ENCODE data around the gene ATP8B2.
"Not testable (repeated sequence)": the region's sequence is repeated elsewhere in the genome, so short reads cannot be mapped to it uniquely, and the experiment has no call there.

Gene ATP8B2

DNA sequence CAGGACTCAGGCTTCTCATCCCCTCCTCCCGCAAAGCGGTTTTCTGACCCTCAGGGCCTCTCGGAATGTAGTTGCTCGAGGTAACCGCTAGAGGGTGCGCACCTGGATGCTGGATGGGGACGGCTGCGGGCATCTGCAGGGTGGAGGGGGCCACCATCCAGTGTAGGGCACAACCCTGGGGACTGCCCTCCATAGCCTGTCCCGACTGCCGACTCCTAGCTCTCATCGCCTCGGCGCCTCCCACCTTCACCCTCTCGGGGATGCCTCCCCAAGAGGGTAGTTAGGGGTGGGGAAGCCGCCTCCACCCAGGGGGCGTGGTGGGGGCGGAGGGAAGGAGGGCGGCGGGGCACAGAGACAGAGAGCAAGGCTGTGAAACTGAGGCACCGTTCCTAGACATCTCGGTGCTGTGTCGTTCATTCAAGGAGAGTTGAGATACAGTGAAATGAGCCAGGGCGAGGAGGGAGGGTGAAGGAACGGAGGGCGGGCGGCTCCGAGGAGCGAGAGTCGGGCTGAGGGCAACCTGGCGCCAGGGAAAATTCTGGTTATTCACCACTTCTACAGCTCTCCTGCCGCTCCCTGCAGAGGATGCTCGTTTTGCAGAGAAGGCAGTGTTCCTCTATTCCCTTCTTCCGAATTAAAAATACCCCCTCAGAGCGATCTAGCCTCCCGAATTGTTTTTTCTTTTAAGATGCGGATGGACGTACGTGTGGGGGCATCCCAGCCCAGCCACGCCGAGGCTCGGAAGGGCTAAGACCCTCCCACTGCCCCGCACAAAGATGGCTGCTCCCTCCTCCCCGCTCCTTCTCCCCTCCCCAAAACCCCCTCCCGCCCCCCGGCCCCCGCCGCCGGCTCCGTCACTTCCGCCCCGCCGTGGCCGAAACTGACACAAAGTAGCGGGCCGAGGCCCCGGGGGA, at the start of gene ATP8B2:
ATP8B2 (plus strand) TSS at position 857 of the 914 bp plus-strand sequence. CDS start 2,617 bp downstream, outside the sequence.
- DNase-seq (ENCODE audit: low spot score), result peak; percentile 86

DNA sequence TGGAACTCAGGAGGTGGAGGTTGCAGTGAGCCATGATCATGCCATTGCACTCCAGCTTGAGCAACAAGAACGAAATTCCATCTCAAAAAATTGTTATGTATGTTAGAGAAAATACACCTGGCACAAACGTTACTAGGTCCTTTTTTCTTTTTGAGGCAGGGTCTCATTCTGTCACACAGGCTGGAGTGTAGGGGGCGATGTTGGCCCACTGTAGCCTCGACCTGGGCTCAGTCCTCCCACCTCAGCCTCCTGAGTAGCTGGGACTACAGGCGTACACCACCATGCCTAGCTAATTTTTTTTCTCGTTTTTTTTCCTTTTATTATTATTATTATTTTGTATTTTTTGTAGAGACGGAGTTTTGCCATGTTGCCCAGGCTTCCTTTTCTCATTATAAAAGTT, 48.5 kb upstream of the ATP8B2 start:
- DNase-seq (ENCODE audit: low spot score), result no peak

DNA sequence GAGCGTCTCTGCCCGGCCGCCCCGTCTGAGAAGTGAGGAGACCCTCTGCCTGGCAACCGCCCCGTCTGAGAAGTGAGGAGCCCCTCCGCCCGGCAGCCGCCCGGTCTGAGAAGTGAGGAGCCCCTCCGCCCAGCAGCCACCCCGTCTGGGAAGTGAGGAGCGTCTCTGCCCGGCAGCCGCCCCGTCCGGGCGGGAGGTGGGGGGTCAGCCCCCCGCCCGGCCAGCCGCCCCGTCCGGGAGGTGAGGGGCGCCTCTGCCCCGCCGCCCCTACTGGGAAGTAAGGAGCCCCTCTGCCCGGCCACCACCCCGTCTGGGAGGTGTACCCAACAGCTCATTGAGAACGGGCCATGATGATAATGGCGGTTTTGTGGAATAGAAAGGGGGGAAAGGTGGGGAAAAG, 37.7 kb upstream of the ATP8B2 start:
- not testable (repeated sequence) for DNase-seq (ENCODE audit: low spot score)

DNA sequence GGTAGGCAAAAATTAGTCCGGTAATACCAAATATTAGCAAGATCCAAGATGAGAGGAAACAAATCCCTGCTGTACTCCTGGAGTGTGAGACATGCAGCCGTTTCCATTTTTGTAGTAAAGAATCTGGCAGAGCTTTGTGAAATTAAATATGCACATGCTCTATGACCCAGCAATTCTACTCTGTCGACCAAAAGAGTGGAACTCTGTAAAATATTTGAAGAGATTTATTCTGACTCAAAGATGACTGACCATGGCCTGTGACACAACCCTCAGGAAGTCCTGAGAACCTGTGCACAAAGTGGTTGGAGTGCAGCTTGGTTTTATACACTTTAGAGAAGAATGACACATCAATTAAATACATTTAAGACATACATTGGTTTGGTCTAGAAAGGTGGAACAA, 36.7 kb upstream of the ATP8B2 start:
- DNase-seq (ENCODE audit: low spot score), result no peak

DNA sequence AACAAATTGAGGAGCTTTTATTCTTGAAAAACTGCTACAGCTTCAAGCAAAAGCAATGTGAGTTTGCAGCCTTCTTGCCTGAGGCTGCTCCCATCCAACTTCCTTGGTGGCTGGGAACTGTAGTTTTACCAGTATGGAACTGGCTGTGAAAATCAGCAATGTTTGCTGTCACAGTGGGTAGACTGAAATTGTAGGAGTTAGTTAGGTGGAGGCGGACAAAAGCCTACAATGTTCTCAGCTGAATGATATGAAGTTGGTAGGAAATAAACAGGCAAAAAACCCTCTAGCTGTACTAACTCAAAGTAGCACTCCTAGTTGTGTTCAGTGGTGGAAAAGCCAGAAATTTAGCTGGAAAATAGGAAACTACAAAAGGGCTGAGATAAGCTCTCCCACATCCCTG, 34.4 kb upstream of the ATP8B2 start:
- DNase-seq (ENCODE audit: low spot score), result no peak

DNA sequence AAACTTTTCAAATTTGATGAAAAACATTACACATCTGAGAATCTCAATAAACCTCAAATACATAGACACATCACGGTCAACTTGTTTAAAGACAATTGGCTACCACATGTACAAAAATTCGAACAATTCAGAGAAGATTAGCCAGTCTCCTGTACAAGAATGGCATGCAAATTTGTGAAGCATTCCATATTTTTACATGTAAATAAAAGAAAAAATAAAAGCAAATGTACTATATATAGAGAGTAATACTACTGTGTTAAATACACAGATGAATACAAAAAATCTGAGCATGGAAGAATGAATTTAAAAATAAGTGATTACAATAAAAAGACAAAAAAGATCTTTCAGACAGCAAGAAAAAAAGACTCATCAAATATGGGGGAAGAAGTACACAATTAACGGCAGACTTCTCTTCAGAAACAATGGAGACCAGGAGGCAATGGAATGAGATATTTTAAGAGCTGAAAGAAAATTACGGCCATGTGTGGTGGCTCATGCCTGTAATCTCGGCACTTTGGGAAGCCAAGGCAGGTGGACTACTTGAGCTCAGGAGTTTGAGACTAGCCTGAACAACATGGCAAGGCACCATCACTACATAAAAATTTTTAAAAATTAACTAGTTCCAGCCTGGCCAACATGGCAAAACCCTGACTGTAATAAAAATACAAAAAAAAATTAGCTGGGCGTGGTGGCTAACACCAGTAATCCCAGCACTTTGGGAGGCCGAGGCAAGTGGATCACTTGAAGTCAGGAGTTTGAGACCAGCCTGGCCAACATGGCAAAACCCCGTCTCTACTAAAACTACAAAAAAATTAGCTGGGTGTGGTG, 29.7 kb upstream of the ATP8B2 start:
- no peak for DNase-seq (ENCODE audit: low spot score)

GRCh38 chr1:154301582-154301981, 23.7 kb upstream of the ATP8B2 start:
- DNase-seq (ENCODE audit: low spot score), result no peak

GRCh38 chr1:154304664-154305337, 20.5 kb upstream of the ATP8B2 start:
- no peak for DNase-seq (ENCODE audit: low spot score)

DNA sequence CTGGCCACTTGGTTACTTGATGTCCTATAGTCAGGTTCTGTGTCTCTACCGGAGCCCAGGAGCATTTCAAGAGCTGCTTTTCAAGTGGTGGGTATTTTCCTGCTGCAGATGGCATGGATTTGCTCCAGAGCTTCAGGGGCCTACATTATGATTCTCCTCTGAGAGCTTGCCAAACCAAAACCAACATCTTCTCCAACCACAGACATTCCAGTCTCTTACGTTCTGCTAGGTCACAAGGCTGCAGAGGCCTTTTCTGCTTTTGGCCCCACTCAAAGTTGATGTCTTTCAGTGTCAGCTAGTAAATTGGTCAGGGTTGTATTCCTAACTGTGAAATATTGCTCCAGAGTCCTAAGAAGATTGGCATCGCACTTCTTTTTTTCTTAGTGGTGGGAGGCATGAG, 19.2 kb upstream of the ATP8B2 start:
- DNase-seq (ENCODE audit: low spot score), result no peak

DNA sequence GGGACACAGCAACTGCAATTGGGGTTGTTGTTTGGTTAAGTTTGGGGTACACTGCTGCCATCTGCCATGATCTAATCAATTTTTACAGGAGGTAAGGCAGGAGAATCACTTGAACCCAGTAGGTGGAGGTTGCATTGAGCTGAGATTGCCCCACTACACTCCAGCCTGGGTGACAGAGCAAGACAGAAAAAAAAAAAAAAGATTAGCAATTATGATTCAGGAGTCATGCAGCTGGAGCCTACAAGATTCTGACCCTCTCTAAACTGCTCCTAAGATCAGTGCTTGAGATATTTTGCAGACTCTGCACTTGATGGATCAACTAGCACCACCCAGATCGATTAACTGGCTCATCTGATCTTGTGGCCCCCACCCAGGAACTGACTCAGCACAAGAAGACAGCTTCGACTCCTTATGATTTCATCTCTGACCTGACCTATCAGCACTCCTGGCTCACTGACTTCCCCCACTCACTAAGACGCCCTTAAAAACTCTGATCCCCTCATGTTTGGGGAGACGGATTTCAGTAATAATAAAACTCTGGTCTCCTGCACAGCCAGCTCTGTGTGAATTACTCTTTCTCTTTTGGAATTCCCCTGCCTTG, 17.6 kb upstream of the ATP8B2 start:
- DNase-seq (ENCODE audit: low spot score), result not testable (repeated sequence)

DNA sequence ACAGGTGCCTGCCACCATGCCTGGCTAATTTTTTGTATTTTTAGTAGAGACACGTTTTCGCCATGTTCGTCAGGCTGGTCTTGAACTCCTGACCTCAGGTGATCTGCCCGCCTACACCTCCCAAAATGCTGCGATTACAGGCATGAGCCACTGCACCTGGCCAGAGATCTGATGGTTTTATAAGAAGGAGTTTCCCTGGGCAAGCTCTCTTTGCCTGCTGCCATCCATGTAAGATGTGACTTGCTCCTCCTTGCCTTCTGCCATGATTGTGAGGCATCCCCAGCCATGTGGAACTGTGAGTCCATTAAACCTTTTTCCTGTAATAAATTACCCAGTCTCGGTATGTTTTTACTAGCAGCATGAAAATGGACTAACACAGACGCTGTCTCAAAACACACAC, 16.2 kb upstream of the ATP8B2 start:
- not testable (repeated sequence) for DNase-seq (ENCODE audit: low spot score)

DNA sequence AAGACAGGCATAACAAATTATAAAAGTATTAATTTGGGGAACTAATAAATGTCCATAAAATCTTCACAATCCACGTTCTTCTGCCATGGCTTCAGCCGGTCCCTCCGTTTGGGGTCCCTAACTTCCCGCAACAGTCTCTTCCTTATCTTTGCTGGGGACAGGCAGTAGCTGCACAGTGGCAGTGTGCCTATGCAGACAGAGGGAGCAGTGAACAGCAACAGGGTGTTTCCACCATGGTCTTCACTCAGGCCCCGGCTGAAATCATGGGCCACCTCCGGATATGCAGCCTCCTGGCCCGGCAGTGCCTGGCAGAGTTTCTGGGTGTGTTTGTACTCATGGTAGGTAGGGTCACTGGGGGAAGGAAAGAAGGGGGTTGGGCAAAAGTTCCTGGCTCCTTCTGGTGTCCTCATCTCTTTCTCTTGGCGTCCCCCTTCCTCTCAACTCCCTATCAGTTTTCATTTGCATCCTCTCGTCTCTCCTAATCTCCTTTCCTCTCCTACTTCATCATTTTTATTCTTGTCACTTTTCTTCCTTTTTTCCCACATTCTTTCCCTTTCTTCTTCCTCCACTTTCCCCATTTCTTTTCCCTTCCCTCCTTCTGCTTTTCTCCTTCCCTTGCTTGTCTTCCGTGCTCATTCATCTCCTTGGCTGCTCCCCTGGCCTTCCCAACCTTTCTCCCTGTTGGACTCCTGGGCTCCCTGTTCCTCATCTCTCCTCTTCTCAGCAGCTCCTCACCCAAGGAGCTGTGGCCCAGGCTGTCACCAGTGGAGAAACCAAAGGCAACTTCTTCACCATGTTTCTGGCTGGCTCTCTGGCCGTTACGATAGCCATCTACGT, 12.9 kb upstream of the ATP8B2 start:
- not testable (repeated sequence) for DNase-seq (ENCODE audit: low spot score)

DNA sequence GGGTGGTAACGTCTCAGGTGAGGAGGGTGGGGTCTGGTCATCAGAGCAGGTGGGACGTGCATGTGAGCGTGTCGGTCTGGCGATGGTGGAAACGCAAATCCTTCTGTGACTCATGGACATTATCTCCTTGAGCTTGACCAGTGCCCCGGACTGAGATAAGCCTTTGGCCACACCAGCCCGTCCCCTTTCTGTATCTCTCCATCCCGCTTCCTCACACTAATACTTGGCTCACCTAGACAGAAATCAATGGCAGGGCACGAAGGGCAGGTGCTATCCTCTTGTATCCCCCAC, 12.3 kb upstream of the ATP8B2 start:
- DNase-seq (ENCODE audit: low spot score), result no peak

DNA sequence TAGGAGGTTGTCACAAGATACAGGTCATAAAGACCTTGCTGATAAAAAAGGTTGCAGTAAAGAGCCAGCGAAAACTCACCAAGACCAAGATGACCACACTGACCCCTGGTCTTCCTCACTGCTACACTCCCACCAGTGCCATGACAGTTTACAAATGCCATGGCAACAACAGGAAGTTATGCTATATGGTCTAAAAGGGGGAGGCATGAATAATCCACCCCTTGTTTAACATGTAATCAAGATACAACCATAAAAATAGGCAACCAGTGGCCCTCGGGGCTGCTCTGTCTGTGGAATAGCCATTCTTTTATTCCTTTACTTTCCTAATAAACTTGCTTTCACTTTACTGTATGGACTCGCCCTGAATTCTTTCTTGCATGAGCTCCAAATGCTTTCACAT, 11.1 kb upstream of the ATP8B2 start:
- not testable (repeated sequence) for DNase-seq (ENCODE audit: low spot score)

GRCh38 chr1:154316704-154317103, 8.6 kb upstream of the ATP8B2 start:
- no peak for DNase-seq (ENCODE audit: low spot score)

GRCh38 chr1:154318386-154318785, 6.9 kb upstream of the ATP8B2 start:
- no peak for DNase-seq (ENCODE audit: low spot score)

DNA sequence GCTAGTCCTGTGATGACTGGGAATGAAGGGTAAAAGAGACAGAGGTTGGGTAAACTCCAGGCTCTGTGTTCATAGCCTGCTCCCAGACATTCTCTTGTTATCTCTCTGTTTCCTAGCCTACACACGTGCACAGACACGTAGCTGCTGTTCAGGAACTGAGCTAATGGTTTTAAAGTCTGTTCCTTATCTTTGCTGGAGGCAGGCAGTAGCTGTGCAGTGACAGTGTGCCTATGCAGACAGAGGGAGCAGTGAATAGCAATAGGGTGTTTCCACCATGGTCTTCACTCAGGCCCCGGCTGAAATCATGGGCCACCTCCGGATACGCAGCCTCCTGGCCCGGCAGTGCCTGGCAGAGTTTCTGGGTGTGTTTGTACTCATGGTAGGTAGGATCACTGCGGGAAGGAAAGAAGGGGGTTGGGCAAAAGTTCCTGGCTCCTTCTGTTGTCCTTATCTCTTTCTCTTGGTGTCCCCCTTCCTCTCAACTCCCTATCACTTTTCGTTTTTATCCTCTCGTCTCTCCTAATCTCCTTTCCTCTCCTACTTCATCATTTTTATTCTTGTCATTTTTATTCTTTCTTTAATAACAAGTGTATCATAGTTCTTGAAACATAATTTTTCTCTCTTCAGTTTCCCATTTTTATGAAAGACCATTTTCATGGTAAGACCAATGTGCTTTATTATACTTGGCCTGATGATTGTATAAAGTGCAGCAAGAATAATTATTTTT, 4.3 kb upstream of the ATP8B2 start, which contains the start of gene AQP10:
AQP10 (plus strand) TSS at position 212 of the 727 bp plus-strand sequence; CDS start at position 275, 63 bp downstream.
- DNase-seq (ENCODE audit: low spot score), result no peak

- not testable (repeated sequence) for DNase-seq (ENCODE audit: low spot score)
Observed at GRCh38 chr1:154321609-154321934, 3.8 kb upstream of the ATP8B2 start.

- DNase-seq (ENCODE audit: low spot score), result no peak
Observed at GRCh38 chr1:154323493-154323892, 1.8 kb upstream of the ATP8B2 start.

DNA sequence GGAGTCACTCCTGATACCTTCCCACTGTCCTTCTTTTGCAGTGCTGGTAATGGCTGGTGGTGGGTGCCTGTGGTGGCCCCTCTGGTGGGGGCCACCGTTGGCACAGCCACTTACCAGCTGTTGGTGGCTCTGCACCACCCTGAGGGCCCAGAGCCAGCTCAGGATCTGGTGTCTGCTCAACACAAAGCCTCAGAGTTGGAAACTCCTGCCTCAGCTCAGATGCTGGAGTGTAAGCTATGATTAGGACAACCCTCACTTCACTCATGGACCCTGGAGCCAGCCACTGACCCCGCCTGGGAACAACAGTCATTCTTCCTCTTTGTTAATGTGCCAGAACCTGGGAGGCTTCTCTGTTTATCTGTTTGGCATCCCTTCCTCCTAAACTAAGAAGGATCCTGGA, 1.1 kb upstream of the ATP8B2 start:
- no peak for DNase-seq (ENCODE audit: low spot score)
